H1 (cell line): ENCODE results near the gene ISCA2. TPM values are rescaled to one million over a fixed set of nuclear protein-coding genes. Genes with fewer than 3 reads are reported as not detected.
A peak's percentile ranks its signal among the peaks of the same experiment; 100 is the strongest.

Source experiments
- EGR1 ChIP-seq: IDR thresholded peaks from 2 replicates; pipeline ENCODE4 v1.6.1; 2011; ENCODE audit warnings: low read depth, low read length, borderline replicate concordance
- GTF2F1 ChIP-seq: IDR thresholded peaks from 2 replicates; pipeline ENCODE4 v1.6.1; 2012; ENCODE audit warnings: low read depth, low read length, improper control_type of control experiment, borderline replicate concordance
- HDAC2 ChIP-seq, 2 experiments: fragments of 300-600 bp in 1 of 2; sonication (generic) in 1 of 2; IDR thresholded peaks; 2 replicates each; pipeline ENCODE4 v1.6.1; 2011 to 2012; ENCODE audit warnings: low read depth in 2 of 2, low read length in 2 of 2, mild to moderate bottlenecking in 2 of 2, moderate library complexity in 2 of 2, borderline replicate concordance in 1 of 2, inconsistent platforms in 1 of 2
- KDM4A ChIP-seq: IDR thresholded peaks from one replicate; pipeline ENCODE4 v1.7.1; 2012; ENCODE audit warnings: low read depth, mild to moderate bottlenecking, moderate library complexity, low read length, inconsistent platforms; ENCODE audit not compliant: severe bottlenecking
- MAFK ChIP-seq: IDR thresholded peaks from 2 replicates; pipeline ENCODE4 v1.6.1; 2012; ENCODE audit warnings: low read depth, mild to moderate bottlenecking, improper control_type of control experiment, low read length
- MAX ChIP-seq: IDR thresholded peaks from 2 replicates; pipeline ENCODE4 v1.6.1; 2012; ENCODE audit warnings: inconsistent platforms
- POLR2A ChIP-seq, 2 experiments: IDR thresholded peaks; 1 replicate in 1 of 2; 2 replicates in 1 of 2; pipeline ENCODE4 v1.6.1; 2011; ENCODE audit warnings: low read depth in 2 of 2, low read length in 2 of 2, mild to moderate bottlenecking in 2 of 2; ENCODE audit errors: control extremely low read depth in 1 of 2
- RBBP5 ChIP-seq: IDR thresholded peaks from 2 replicates; pipeline ENCODE4 v1.7.1; 2012; ENCODE audit warnings: low read depth, mild to moderate bottlenecking, inconsistent platforms, low read length, moderate library complexity, borderline replicate concordance
- SAP30 ChIP-seq: fragments of 300-600 bp; sonication (generic); IDR thresholded peaks from 2 replicates; pipeline ENCODE4 v1.7.1; 2012; ENCODE audit warnings: low read length, moderate library complexity, mild to moderate bottlenecking, inconsistent platforms; ENCODE audit not compliant: insufficient read depth, insufficient replicate concordance
- SP2 ChIP-seq: IDR thresholded peaks from 2 replicates; pipeline ENCODE4 v1.6.1; 2012; ENCODE audit warnings: mild to moderate bottlenecking, low read length, inconsistent platforms
- ZNF274 ChIP-seq: IDR thresholded peaks from 2 replicates; pipeline ENCODE4 v1.7.0; 2012; ENCODE audit warnings: low read length, borderline replicate concordance; ENCODE audit errors: extremely low read depth
- polyA plus RNA-seq, 7 experiments: library from polyadenylated mRNA; depleted of rRNA in 3 of 7; stranded (reverse) in 5 of 7; unstranded in 2 of 7; fragments of >200 nt in 5 of 7; fragments of 200-250 nt in 2 of 7; gene quantifications; 1 replicate in 5 of 7; 2 replicates in 1 of 7; 4 replicates in 1 of 7; pipeline versions ENCODE4 v1.2.1 to v1.2.3, GENCODE V29; 2011 to 2013; ENCODE audit warnings: missing spikeins in 2 of 7, mixed read lengths in 2 of 7
- total RNA-seq: library from RNA; stranded (reverse); fragmentation: NEBNext Ultra II Directional; extraction: Animal tissue kit (Norgen Biotek cat#: 25700); gene quantifications from 2 replicates; pipeline ENCODE4 v1.2.1, GENCODE V29; 2021

Gene ISCA2
- total and polyA plus RNA-seq, 2 of the 8 experiments (the other 6 are each of a cell fraction or from before 2014, with no cell fraction given), result 43.5 to 78.6 TPM

DNA sequence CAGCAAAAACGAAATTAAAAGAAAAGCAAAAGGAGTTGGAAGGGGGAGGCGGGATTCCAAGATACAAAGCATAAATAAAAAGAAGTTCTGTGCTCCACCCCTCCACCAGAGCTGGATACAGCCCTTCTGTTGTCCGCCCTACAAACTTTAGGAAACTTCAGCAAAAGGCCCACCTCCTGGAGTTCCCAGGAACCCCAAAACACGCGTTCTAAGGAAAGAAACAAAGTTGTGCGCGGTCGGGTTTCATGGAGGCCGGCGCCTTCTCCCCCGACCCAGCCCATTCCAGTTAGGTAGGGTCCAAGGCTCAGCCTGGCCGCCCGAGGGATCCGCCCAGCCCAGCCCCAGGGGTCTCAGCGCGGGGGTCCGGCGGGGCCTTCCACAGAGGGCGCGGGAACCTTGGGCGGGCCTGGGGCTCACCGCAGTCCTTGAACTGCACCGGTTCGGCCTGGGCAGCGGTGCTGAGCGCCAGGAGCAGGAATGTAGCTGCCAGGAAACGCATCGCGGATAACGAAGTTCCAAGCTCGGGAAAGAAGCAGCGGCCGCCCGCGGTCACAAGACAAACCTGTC, 706 bp upstream of the ISCA2 start, which contains the start of gene NPC2 (continued):
- TF ChIP-seq ZNF274 (no peak), SAP30 (peak; percentile 13), RBBP5 (peak; percentile 47; the same call in 1 of the 2 replicates), KDM4A (peak; percentile 29), MAX (0 out of 2 replicates have a peak, but pooled peaks have one; percentile 10), SP2 (no peak), GTF2F1 (0 out of 2 replicates have a peak, but pooled peaks have one; percentile 31), MAFK (0 out of 2 replicates have a peak, but pooled peaks have one; percentile 72), HDAC2 (IDR thresholded peaks at IDR 0.05; ENCODE audit: borderline replicate concordance in 1 of 2, low read depth in 2 of 2, low read length in 2 of 2) (0 out of 4 replicates have a peak, but pooled peaks of 1 of the 2 experiments have one; percentile 46), EGR1 (no peak), POLR2A (IDR thresholded peaks at IDR 0.05; ENCODE audit: control extremely low read depth in 1 of 2, low read depth in 2 of 2, low read length in 2 of 2) (peak in 1 of 2 experiments; percentile 70; a peak in 2 of 3 replicates)
- TF ChIP-seq, all 59 proteins: peak for 15
